NCI-H2107 (cell line): ENCODE measurements around the gene BAIAP2L2.
"Not testable (repeated sequence)": the region's sequence is repeated elsewhere in the genome, so short reads cannot be mapped to it uniquely, and the experiment has no call there.

ENCODE experiments used
- DNase-seq: peaks from one replicate; lab custom pipeline; 2025; lab: John Stamatoyannopoulos, UW

Gene BAIAP2L2

GRCh38 chr22:38110008-38110862 is at the start of gene BAIAP2L2:
BAIAP2L2 (minus strand) TSS chr22:38110684; CDS start chr22:38110525, 159 bp downstream.
- no peak for DNase-seq

- DNase-seq: no peak
Observed at GRCh38 chr22:38155703-38156102, 45.2 kb upstream of the BAIAP2L2 start.

- DNase-seq: not testable (repeated sequence)
Observed at GRCh38 chr22:38154563-38154915, 44.1 kb upstream of the BAIAP2L2 start.

- no peak for DNase-seq
Observed at GRCh38 chr22:38153821-38154562, 43.5 kb upstream of the BAIAP2L2 start.

GRCh38 chr22:38151126-38151500 is 40.6 kb upstream of the BAIAP2L2 start:
- DNase-seq: no peak

- DNase-seq: no peak
Observed at GRCh38 chr22:38148245-38148644, 37.8 kb upstream of the BAIAP2L2 start.

- DNase-seq: not testable (repeated sequence)
Observed at GRCh38 chr22:38146166-38146565, 35.7 kb upstream of the BAIAP2L2 start.

- DNase-seq: no peak
Observed at GRCh38 chr22:38144025-38144405, 33.5 kb upstream of the BAIAP2L2 start.

- DNase-seq: no peak
Observed at GRCh38 chr22:38142606-38143005, 32.1 kb upstream of the BAIAP2L2 start.

GRCh38 chr22:38141217-38141973 is 30.9 kb upstream of the BAIAP2L2 start:
- DNase-seq: no peak

GRCh38 chr22:38139901-38140300 is 29.4 kb upstream of the BAIAP2L2 start:
- DNase-seq: no peak

GRCh38 chr22:38138961-38139360 is 28.5 kb upstream of the BAIAP2L2 start:
- no peak for DNase-seq

GRCh38 chr22:38137876-38138687 is 27.6 kb upstream of the BAIAP2L2 start:
- DNase-seq: no peak

- no peak for DNase-seq
Observed at GRCh38 chr22:38136607-38137006, 26.1 kb upstream of the BAIAP2L2 start.

- no peak for DNase-seq
Observed at GRCh38 chr22:38135133-38135706, 24.7 kb upstream of the BAIAP2L2 start.

- DNase-seq: no peak
Observed at GRCh38 chr22:38133331-38133730, 22.8 kb upstream of the BAIAP2L2 start.

- DNase-seq: no peak
Observed at GRCh38 chr22:38132794-38133193, 22.3 kb upstream of the BAIAP2L2 start.

GRCh38 chr22:38132136-38132535 is 21.7 kb upstream of the BAIAP2L2 start:
- DNase-seq: no peak

- no peak for DNase-seq
Observed at GRCh38 chr22:38131399-38131798, 20.9 kb upstream of the BAIAP2L2 start.

- no peak for DNase-seq
Observed at GRCh38 chr22:38129856-38130255, 19.4 kb upstream of the BAIAP2L2 start.

- DNase-seq: no peak
Observed at GRCh38 chr22:38129021-38129420, 18.5 kb upstream of the BAIAP2L2 start.
